Choroid plexus epithelial cell (primary cell): ENCODE data around the gene LPP.

Experiments used
- DNase-seq: peaks from one replicate; pipeline ENCODE4 v3.0.0-alpha.2; 2010; ENCODE audit warnings: low read depth
- H3K4me3 ChIP-seq: 2 replicates; pipeline ENCODE4 v1.5.1; 2011; ENCODE audit warnings: low read depth, mild to moderate bottlenecking, control low read depth, low read length, moderate library complexity
- CTCF ChIP-seq: conservative IDR thresholded peaks from 2 replicates; pipeline ENCODE4 v1.5.1; 2011; ENCODE audit warnings: low read depth, mild to moderate bottlenecking, control low read depth, inconsistent platforms, low read length, moderate library complexity

The LPP gene

GRCh38 chr3:188589771-188590170 lies 435.8 kb downstream of the LPP start:
- no peak for TF ChIP-seq CTCF
- no peak for DNase-seq
- H3K4me3 ChIP-seq = no peak overlapping the region

GRCh38 chr3:188590557-188590956 lies 436.6 kb downstream of the LPP start:
- TF ChIP-seq CTCF = no peak
- H3K4me3 ChIP-seq = no peak overlapping the region
- no peak for DNase-seq

- peak; percentile 89 for DNase-seq
- no peak for TF ChIP-seq CTCF
- no peak overlapping the region for H3K4me3 ChIP-seq
These were observed 440.2 kb downstream of the LPP start for GRCh38 chr3:188594139-188594538.

- TF ChIP-seq CTCF = no peak
- no peak overlapping the region for H3K4me3 ChIP-seq
- peak; percentile 74 for DNase-seq
These were observed 442.0 kb downstream of the LPP start for GRCh38 chr3:188595890-188596376.

- TF ChIP-seq CTCF = no peak
- DNase-seq = no peak
- no peak overlapping the region for H3K4me3 ChIP-seq
These were observed 444.9 kb downstream of the LPP start for GRCh38 chr3:188598894-188599293.

- TF ChIP-seq CTCF = no peak
- no peak overlapping the region for H3K4me3 ChIP-seq
- DNase-seq = no peak
These were observed 448.2 kb downstream of the LPP start for GRCh38 chr3:188602111-188602510.

GRCh38 chr3:188602620-188603019 lies 448.7 kb downstream of the LPP start:
- no peak for TF ChIP-seq CTCF
- no peak overlapping the region for H3K4me3 ChIP-seq

More at GRCh38 chr3:188602620-188603019, 448.7 kb downstream of the LPP start:
- no peak for DNase-seq
